Fibroblast of lung (primary cell): ENCODE results near the gene AGBL4. TPM values are rescaled to one million over a fixed set of nuclear protein-coding genes. Genes with fewer than 3 reads are reported as not detected.

Experiments
- DNase-seq, 2 donors: peaks; one replicate each; pipeline versions ENCODE4 v3.0.0 to v3.0.0-alpha.2; 2010; ENCODE audit warnings: low read depth in 2 of 2
- H2AFZ ChIP-seq: 2 replicates; pipeline ENCODE4 v1.5.1; 2012; ENCODE audit warnings: low read length, control low read depth, inconsistent platforms
- H3K27ac ChIP-seq: 2 replicates; pipeline ENCODE4 v1.5.1; 2011; ENCODE audit warnings: low read length, control low read depth; ENCODE audit not compliant: insufficient read depth
- H3K27me3 ChIP-seq: 2 replicates; pipeline ENCODE4 v1.5.1; 2011; ENCODE audit warnings: mild to moderate bottlenecking, low read length; ENCODE audit not compliant: control insufficient read depth, insufficient read depth
- H3K36me3 ChIP-seq: 2 replicates; pipeline ENCODE4 v1.5.1; 2011; ENCODE audit warnings: low read length; ENCODE audit not compliant: control insufficient read depth, insufficient read depth
- H3K4me1 ChIP-seq: 2 replicates; pipeline ENCODE4 v1.5.1; 2011; ENCODE audit warnings: low read length; ENCODE audit not compliant: control insufficient read depth, insufficient read depth; ENCODE audit errors: extremely low read depth
- H3K4me2 ChIP-seq: 2 replicates; pipeline ENCODE4 v1.5.1; 2011; ENCODE audit warnings: low read length, control low read depth; ENCODE audit not compliant: insufficient read depth; ENCODE audit errors: extremely low read depth
- H3K4me3 ChIP-seq, 4 experiments: fragments of 200-600 bp in 1 of 4; sonication (generic) in 1 of 4; replicated peaks in 1 of 4; 2 replicates each; pipeline ENCODE4 v1.5.1; 2011 to 2016; ENCODE audit warnings: low read length in 4 of 4, low read depth in 3 of 4, mild to moderate bottlenecking in 3 of 4, control low read depth in 2 of 4, inconsistent platforms in 1 of 4, mixed read lengths in 1 of 4; ENCODE audit not compliant: insufficient read depth in 1 of 4; ENCODE audit errors: control extremely low read depth in 1 of 4
- H3K79me2 ChIP-seq: 2 replicates; pipeline ENCODE4 v1.5.1; 2012; ENCODE audit warnings: mild to moderate bottlenecking, low read length, inconsistent platforms; ENCODE audit not compliant: control insufficient read depth, insufficient read depth
- H3K9ac ChIP-seq: 2 replicates; pipeline ENCODE4 v1.5.1; 2011; ENCODE audit warnings: mild to moderate bottlenecking, low read length, control low read depth; ENCODE audit not compliant: insufficient read depth
- H3K9me3 ChIP-seq: 2 replicates; pipeline ENCODE4 v1.5.1; 2012; ENCODE audit warnings: low read depth, low read length; ENCODE audit not compliant: control insufficient read depth, insufficient read depth
- H4K20me1 ChIP-seq: 2 replicates; pipeline ENCODE4 v1.5.1; 2011; ENCODE audit warnings: low read length; ENCODE audit not compliant: control insufficient read depth, insufficient read depth; ENCODE audit errors: extremely low read depth
- CTCF ChIP-seq, 2 donors: IDR thresholded peaks in 1 of 2; conservative IDR thresholded peaks in 1 of 2; 1 replicate in 1 of 2; 2 replicates in 1 of 2; pipeline ENCODE4 v1.5.1; 2011 to 2012; ENCODE audit warnings: low read length in 2 of 2, control low read depth in 1 of 2, inconsistent platforms in 1 of 2, low read depth in 1 of 2, mild to moderate bottlenecking in 1 of 2
- EZH2 ChIP-seq: IDR thresholded peaks from 2 replicates; pipeline ENCODE4 v1.5.1; 2012; ENCODE audit warnings: low read length, control low read depth, mild to moderate bottlenecking; ENCODE audit errors: missing control alignments
- polyA plus RNA-seq, 2 donors: library from polyadenylated mRNA; depleted of rRNA in 1 of 2; stranded (reverse) in 1 of 2; unstranded in 1 of 2; fragments of >200 nt; gene quantifications; 2 replicates each; pipeline ENCODE4 v1.2.1, GENCODE V29; 2011 to 2012; ENCODE audit warnings: missing spikeins in 1 of 2
- total RNA-seq: library from RNA; depleted of rRNA; stranded (reverse); fragments of >200 nt; gene quantifications from 2 replicates; pipeline ENCODE4 v1.2.1, GENCODE V29; 2014

Gene AGBL4
- total and polyA plus RNA-seq, 2 donors (not counting 1 experiment from before 2014, with no cell fraction given), result not detected

DNA sequence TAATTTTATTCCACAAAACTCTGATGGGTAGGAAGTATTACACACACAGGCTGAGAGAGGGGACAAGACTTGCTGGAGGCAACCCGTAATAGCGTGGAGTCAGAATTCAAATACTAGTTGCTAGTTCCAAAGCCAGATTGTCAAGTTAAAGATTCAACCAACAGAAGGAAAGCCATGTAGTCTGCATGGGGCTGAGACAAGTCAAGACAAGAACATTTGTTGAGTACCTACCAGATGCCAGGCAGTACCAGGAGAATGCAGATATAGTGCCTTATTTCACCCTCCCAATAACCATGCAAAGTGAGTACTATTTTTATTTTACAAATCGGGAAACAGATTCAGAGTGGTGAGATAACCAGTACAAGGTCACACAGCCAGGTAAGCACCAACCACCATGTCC, 1441.3 kb downstream of the AGBL4 start:
- Histone ChIP-seq H3K9ac (no peak overlapping the region), H3K4me1 (no peaks in the 10 kb centered on the region), H3K79me2 (no peaks in the 10 kb centered on the region), H3K9me3 (no peaks in the 10 kb centered on the region), H3K4me2 (no peak overlapping the region), H2AFZ (no peak overlapping the region), H3K36me3 (no peaks in the 10 kb centered on the region), H4K20me1 (no peaks in the 10 kb centered on the region), H3K4me3 (no peak overlapping the region), H3K27me3 (no peaks in the 10 kb centered on the region), H3K27ac (no peak overlapping the region)
- TF ChIP-seq CTCF (conservative IDR thresholded peaks at IDR 0.05 in 1 of 2, IDR thresholded peaks at IDR 0.05 in 1 of 2; ENCODE audit: low read depth in 1 of 2, low read length in 2 of 2) (no peak), EZH2 (no peak)
- no peak for DNase-seq

- H2AFZ ChIP-seq, result no peak overlapping the region
- no peak overlapping the region for H3K4me2 ChIP-seq
- H4K20me1 ChIP-seq, result no peaks in the 10 kb centered on the region
- H3K27me3 ChIP-seq, result no peaks in the 10 kb centered on the region
- no peaks in the 10 kb centered on the region for H3K36me3 ChIP-seq
- TF ChIP-seq EZH2, result no peak
- TF ChIP-seq CTCF (conservative IDR thresholded peaks at IDR 0.05 in 1 of 2, IDR thresholded peaks at IDR 0.05 in 1 of 2; ENCODE audit: low read depth in 1 of 2, low read length in 2 of 2), result no peak
- H3K9ac ChIP-seq, result no peak overlapping the region
- no peaks in the 10 kb centered on the region for H3K4me1 ChIP-seq
- no peaks in the 10 kb centered on the region for H3K9me3 ChIP-seq
- DNase-seq, result no peak
- no peak overlapping the region for H3K27ac ChIP-seq
- no peak overlapping the region for H3K4me3 ChIP-seq
- H3K79me2 ChIP-seq, result no peaks in the 10 kb centered on the region
These were observed 1442.5 kb downstream of the AGBL4 start for GRCh38 chr1:48581270-48581669.

DNA sequence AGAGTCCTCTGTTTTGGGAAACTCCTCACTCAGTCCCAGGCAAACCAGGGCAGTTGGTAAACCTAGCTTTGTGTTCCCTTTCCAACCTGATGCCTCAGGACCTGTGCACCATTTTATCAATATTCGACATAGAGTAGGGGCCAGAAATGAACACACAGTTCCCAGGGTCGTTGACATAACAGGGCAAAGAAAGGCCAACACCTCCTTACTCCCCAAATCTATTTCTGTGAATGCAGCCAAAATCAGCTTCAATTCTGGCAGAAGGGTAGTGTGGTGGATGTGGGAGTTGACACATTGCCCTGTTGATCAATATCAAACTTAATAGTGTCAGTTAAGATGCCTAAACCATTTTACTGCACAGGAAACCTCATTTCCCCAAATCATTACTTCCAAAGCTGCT, 1447.2 kb downstream of the AGBL4 start:
- no peaks in the 10 kb centered on the region for H4K20me1 ChIP-seq
- H3K9ac ChIP-seq, result no peak overlapping the region
- H3K4me3 ChIP-seq, result no peak overlapping the region
- no peaks in the 10 kb centered on the region for H3K9me3 ChIP-seq
- H3K4me1 ChIP-seq, result no peaks in the 10 kb centered on the region
- H3K27ac ChIP-seq, result no peak overlapping the region
- no peak for DNase-seq
- no peaks in the 10 kb centered on the region for H3K36me3 ChIP-seq
- H3K27me3 ChIP-seq, result no peaks in the 10 kb centered on the region
- H3K4me2 ChIP-seq, result no peak overlapping the region
- H3K79me2 ChIP-seq, result no peaks in the 10 kb centered on the region
- no peak overlapping the region for H2AFZ ChIP-seq
- TF ChIP-seq EZH2 (no peak), CTCF (conservative IDR thresholded peaks at IDR 0.05 in 1 of 2, IDR thresholded peaks at IDR 0.05 in 1 of 2; ENCODE audit: low read depth in 1 of 2, low read length in 2 of 2) (no peak)
